Left forelimb (tissue), 1 donor: ENCODE measurements around the gene MANBA.
A peak's percentile ranks its signal among the peaks of the same experiment; 100 is the strongest.
"Not testable (repeated sequence)": the region's sequence is repeated elsewhere in the genome, so short reads cannot be mapped to it uniquely, and the experiment has no call there.

ENCODE experiments used
- DNase-seq: peaks from one replicate; pipeline ENCODE4 v3.0.0-alpha.2; 2018; ENCODE audit warnings: low spot score

The MANBA gene

GRCh38 chr4:102761906-102762305 is 1.1 kb upstream of the MANBA start:
- DNase-seq = no peak

- DNase-seq = no peak
Observed at GRCh38 chr4:102761296-102761701, 531 bp upstream of the MANBA start.

- DNase-seq = peak; percentile 69
Observed at GRCh38 chr4:102759831-102760644, 730 bp downstream of the MANBA start.

- no peak for DNase-seq
Observed at GRCh38 chr4:102758241-102759160, 2.3 kb downstream of the MANBA start.

GRCh38 chr4:102757681-102758080 is 3.1 kb downstream of the MANBA start:
- DNase-seq = no peak

- DNase-seq = no peak
Observed at GRCh38 chr4:102754044-102754443, 6.7 kb downstream of the MANBA start.

GRCh38 chr4:102751941-102752340 is 8.8 kb downstream of the MANBA start:
- DNase-seq = no peak

- not testable (repeated sequence) for DNase-seq
Observed at GRCh38 chr4:102743352-102743751, 17.4 kb downstream of the MANBA start.

- DNase-seq = not testable (repeated sequence)
Observed at GRCh38 chr4:102738802-102739201, 22.0 kb downstream of the MANBA start.

GRCh38 chr4:102736636-102737549 is 23.9 kb downstream of the MANBA start:
- no peak for DNase-seq

GRCh38 chr4:102735582-102735981 is 25.2 kb downstream of the MANBA start:
- DNase-seq = no peak

- DNase-seq = no peak
Observed at GRCh38 chr4:102734591-102735385, 26.0 kb downstream of the MANBA start.

GRCh38 chr4:102734116-102734515 is 26.7 kb downstream of the MANBA start:
- DNase-seq = no peak

- no peak for DNase-seq
Observed at GRCh38 chr4:102733084-102733483, 27.7 kb downstream of the MANBA start.

GRCh38 chr4:102732678-102733077 is 28.1 kb downstream of the MANBA start:
- DNase-seq = no peak

- no peak for DNase-seq
Observed at GRCh38 chr4:102730968-102731533, 29.7 kb downstream of the MANBA start.

GRCh38 chr4:102729486-102729885 is 31.3 kb downstream of the MANBA start:
- not testable (repeated sequence) for DNase-seq

GRCh38 chr4:102726919-102727318 is 33.8 kb downstream of the MANBA start:
- DNase-seq = not testable (repeated sequence)

- DNase-seq = no peak
Observed at GRCh38 chr4:102726068-102726467, 34.7 kb downstream of the MANBA start.

- DNase-seq = no peak
Observed at GRCh38 chr4:102725229-102725628, 35.5 kb downstream of the MANBA start.

GRCh38 chr4:102723511-102723910 is 37.3 kb downstream of the MANBA start:
- DNase-seq = no peak
